Hematopoietic multipotent progenitor cell treated with erythropoietin and hydrocortisone succinate and interleukin-3 and kit ligand, for 8 days (in vitro differentiated cells): ENCODE measurements around the gene PPP1R12B.
"Not testable (repeated sequence)": the region's sequence is repeated elsewhere in the genome, so short reads cannot be mapped to it uniquely, and the experiment has no call there.

Experiments
- DNase-seq: peaks from one replicate; pipeline ENCODE4 v3.0.0-alpha.2; 2015

Gene PPP1R12B

DNA sequence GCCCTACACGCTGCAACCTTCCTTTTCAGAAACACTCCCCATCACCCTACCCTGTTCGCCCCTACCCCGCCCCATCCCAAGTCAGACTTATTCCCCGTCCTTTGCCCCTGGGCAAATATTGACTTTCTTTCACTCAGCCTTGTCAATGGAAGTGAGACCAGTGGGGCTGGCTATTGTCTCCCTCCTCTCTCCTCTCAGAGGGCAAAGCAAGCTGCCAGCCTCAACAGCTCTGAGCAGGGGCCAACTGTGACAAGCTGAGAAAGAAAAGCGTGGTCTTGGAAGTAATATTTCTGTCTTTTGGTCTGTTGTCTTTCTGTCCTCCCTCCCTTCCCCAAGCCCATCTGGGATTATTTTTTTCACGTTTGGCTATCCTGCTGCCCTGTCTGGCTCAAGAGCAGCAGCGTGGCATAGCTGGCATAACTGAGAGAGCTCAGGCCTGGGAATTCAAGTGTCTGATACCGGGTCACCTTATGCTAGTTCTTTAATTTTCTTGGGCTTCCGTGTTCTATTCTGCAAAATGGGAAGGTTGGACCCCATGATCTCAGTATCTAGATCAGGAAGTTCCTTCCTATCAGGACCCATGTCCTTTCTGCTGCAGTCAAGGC is 290.3 kb downstream of the PPP1R12B start:
- DNase-seq = not testable (repeated sequence)

DNA sequence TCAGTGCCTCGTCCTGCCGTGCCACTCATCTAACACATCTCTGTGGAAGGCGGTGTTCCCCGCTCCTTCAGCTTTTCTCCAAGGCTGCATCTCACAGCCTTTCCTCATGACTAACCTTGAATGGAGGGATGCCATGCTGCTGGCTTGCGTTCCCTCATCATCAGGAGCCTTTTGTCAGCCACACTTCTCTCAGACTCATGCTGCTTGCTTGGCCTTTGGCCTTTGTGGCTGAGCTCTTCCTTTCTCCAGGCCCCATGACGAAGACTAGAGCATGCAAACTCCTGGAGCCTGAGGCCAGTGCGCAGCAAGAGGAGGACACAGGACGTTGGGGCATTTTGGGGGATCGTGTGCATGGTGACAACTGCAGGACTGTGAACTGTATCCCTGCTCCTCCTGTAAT is 291.0 kb downstream of the PPP1R12B start:
- DNase-seq = no peak

DNA sequence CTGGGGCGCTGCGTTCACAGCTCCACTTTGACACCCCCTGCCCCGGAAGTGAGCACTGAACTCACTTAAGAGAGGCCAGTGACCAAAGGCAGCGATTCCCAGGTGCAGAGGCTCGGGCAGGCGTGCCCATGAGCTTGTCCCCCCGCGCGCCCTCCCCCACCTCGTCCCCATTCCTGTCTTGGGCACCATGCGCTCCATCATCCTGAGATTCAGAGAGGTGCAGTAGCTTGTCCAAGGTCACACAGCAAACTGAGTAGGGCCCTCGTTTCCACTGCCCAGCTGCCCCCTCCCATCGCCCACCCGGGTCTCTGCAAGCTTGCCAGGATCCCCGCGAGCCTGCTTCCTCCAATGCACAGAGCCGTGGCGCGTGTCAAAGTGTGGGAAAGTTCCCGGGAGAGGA is 293.7 kb downstream of the PPP1R12B start:
- DNase-seq = no peak
